ENCODE data around the gene BDKRB1. TPM values are rescaled to one million over a fixed set of nuclear protein-coding genes. Genes with fewer than 3 reads are reported as not detected.

Gene BDKRB1
- total RNA-seq, 3 donors from 2014 or later (not counting 1 experiment from before 2014, with no cell fraction given), result not detected

- H3K9me3 ChIP-seq (ENCODE audit: control insufficient read depth, insufficient read depth, low read length), result no peaks in the 10 kb centered on the region
- H3K27ac ChIP-seq (ENCODE audit: low read length), result no peak overlapping the region
- no peaks in the 10 kb centered on the region for H3K36me3 Mint-ChIP-seq
- WGBS (ENCODE audit: insufficient coverage), result 76% methylated on average over 3 of the region's 3 CpGs
- H3K27ac Mint-ChIP-seq, result no peak overlapping the region
- ATAC-seq (no peak), DNase-seq (no peak)
- no peaks in the 10 kb centered on the region for H3K4me1 ChIP-seq (ENCODE audit: control insufficient read depth, insufficient read depth, low read length)
- H3K4me3 ChIP-seq (ENCODE audit: low read length), result no peak overlapping the region
- TF ChIP-seq, protein P1, sequence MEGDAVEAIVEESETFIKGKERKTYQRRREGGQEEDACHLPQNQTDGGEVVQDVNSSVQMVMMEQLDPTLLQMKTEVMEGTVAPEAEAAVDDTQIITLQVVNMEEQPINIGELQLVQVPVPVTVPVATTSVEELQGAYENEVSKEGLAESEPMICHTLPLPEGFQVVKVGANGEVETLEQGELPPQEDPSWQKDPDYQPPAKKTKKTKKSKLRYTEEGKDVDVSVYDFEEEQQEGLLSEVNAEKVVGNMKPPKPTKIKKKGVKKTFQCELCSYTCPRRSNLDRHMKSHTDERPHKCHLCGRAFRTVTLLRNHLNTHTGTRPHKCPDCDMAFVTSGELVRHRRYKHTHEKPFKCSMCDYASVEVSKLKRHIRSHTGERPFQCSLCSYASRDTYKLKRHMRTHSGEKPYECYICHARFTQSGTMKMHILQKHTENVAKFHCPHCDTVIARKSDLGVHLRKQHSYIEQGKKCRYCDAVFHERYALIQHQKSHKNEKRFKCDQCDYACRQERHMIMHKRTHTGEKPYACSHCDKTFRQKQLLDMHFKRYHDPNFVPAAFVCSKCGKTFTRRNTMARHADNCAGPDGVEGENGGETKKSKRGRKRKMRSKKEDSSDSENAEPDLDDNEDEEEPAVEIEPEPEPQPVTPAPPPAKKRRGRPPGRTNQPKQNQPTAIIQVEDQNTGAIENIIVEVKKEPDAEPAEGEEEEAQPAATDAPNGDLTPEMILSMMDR (IDR thresholded peaks at IDR 0.05), result no peak
- no peaks in the 10 kb centered on the region for H3K9me3 Mint-ChIP-seq
- no peak overlapping the region for H3K4me3 Mint-ChIP-seq
- H3K36me3 ChIP-seq (ENCODE audit: control insufficient read depth, insufficient read depth, low read length), result no peaks in the 10 kb centered on the region
- no peaks in the 10 kb centered on the region for H3K27me3 ChIP-seq (ENCODE audit: control insufficient read depth, insufficient read depth, low read length)
- intact Hi-C loops (cut with micrococcal nuclease), result no loop called here
- H3K27me3 Mint-ChIP-seq (ENCODE audit: low read depth in 2 of 2), result no peaks in the 10 kb centered on the region
- no peaks in the 10 kb centered on the region for H3K4me1 Mint-ChIP-seq
Observed at GRCh38 chr14:96233661-96234060, 22.3 kb upstream of the BDKRB1 start.

- no peak overlapping the region for H3K27ac Mint-ChIP-seq
- no peaks in the 10 kb centered on the region for H3K27me3 Mint-ChIP-seq (ENCODE audit: low read depth in 2 of 2)
- Histone ChIP-seq H3K9me3 (ENCODE audit: control insufficient read depth, insufficient read depth, low read length) (no peaks in the 10 kb centered on the region), H3K4me3 (ENCODE audit: low read length) (no peak overlapping the region), H3K4me1 (ENCODE audit: control insufficient read depth, insufficient read depth, low read length) (no peaks in the 10 kb centered on the region), H3K27ac (ENCODE audit: low read length) (no peak overlapping the region), H3K27me3 (ENCODE audit: control insufficient read depth, insufficient read depth, low read length) (no peaks in the 10 kb centered on the region), H3K36me3 (ENCODE audit: control insufficient read depth, insufficient read depth, low read length) (no peaks in the 10 kb centered on the region)
- intact Hi-C loops (cut with micrococcal nuclease), result no loop called here
- ATAC-seq, result no peak
- TF ChIP-seq, protein P1 (IDR thresholded peaks at IDR 0.05), result no peak
- H3K36me3 Mint-ChIP-seq, result no peaks in the 10 kb centered on the region
- WGBS (ENCODE audit: insufficient coverage), result 66% methylated on average over 3 of the region's 4 CpGs
- DNase-seq, result no peak
- no peaks in the 10 kb centered on the region for H3K4me1 Mint-ChIP-seq
- no peaks in the 10 kb centered on the region for H3K9me3 Mint-ChIP-seq
- H3K4me3 Mint-ChIP-seq, result no peak overlapping the region
Observed at GRCh38 chr14:96235426-96235825, 20.6 kb upstream of the BDKRB1 start.

DNA sequence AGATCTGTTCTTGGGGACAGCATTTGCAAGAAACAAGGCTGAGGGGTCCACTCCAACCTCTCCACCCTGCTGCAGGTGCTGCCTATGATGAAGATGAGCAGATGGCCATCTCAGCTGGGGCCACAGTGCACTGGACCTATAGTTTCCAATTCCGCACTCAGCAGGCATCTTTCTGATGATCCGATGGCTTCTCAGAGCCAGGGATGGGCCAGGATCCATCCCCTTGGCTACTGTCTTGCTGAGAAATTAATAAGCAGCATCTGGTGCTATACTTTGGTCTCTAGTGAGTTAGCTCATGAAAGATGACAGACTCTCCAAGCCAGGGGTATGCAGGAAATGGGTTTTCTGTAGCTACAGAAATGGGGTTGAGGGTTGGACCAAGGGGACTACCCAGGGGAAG is 18.4 kb upstream of the BDKRB1 start:
- Histone ChIP-seq H3K9me3 (ENCODE audit: control insufficient read depth, insufficient read depth, low read length) (no peaks in the 10 kb centered on the region), H3K4me3 (ENCODE audit: low read length) (no peak overlapping the region), H3K4me1 (ENCODE audit: control insufficient read depth, insufficient read depth, low read length) (no peaks in the 10 kb centered on the region), H3K27me3 (ENCODE audit: control insufficient read depth, insufficient read depth, low read length) (no peaks in the 10 kb centered on the region), H3K27ac (ENCODE audit: low read length) (no peak overlapping the region), H3K36me3 (ENCODE audit: control insufficient read depth, insufficient read depth, low read length) (no peaks in the 10 kb centered on the region)
- ATAC-seq, result no peak
- no peaks in the 10 kb centered on the region for H3K4me1 Mint-ChIP-seq
- H3K9me3 Mint-ChIP-seq, result no peaks in the 10 kb centered on the region
- intact Hi-C loops (cut with micrococcal nuclease), result no loop called here
- no peak overlapping the region for H3K27ac Mint-ChIP-seq
- no peak for DNase-seq
- H3K36me3 Mint-ChIP-seq, result no peaks in the 10 kb centered on the region
- WGBS (ENCODE audit: insufficient coverage), result 93% methylated on average over 2 of the region's 2 CpGs
- no peak overlapping the region for H3K4me3 Mint-ChIP-seq
- TF ChIP-seq, protein P1 (IDR thresholded peaks at IDR 0.05), result no peak
- H3K27me3 Mint-ChIP-seq (ENCODE audit: low read depth in 2 of 2), result peaks cover 0 to 3% of the 10 kb centered on the region in 2 donors

DNA sequence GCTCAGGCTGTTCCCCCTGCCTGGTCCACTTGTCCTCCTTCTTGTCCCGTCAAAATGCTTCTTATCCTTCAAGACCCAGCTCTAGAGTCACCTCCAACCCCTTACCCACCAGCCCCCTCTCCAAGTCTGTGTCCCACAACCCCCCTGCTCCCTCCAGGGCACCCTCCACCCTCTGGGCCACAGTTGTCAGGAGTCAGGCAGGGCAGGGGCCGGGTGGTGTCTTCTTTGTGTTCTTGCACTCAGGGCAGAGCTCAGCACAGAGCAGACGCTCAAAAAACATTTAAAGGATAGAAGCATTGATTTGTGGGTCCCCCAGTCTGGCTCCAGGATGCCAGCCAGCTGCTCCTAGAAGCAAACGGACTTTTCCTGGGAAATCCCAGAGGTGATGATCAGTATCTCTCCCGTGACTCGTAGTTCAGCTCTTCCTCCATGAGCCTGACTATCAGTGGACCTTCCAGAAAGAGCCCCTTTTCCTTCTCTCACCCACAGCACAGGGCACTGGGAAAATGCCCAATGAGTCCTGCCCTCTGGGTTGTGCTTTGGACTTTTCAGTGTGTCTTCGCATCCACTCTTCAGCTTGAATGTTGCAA is 17.2 kb upstream of the BDKRB1 start:
- TF ChIP-seq, protein P1 (IDR thresholded peaks at IDR 0.05), result no peak
- no peaks in the 10 kb centered on the region for H3K9me3 Mint-ChIP-seq
- Histone ChIP-seq H3K36me3 (ENCODE audit: control insufficient read depth, insufficient read depth, low read length) (no peaks in the 10 kb centered on the region), H3K27me3 (ENCODE audit: control insufficient read depth, insufficient read depth, low read length) (no peaks in the 10 kb centered on the region), H3K9me3 (ENCODE audit: control insufficient read depth, insufficient read depth, low read length) (no peaks in the 10 kb centered on the region), H3K27ac (ENCODE audit: low read length) (no peak overlapping the region), H3K4me1 (ENCODE audit: control insufficient read depth, insufficient read depth, low read length) (no peaks in the 10 kb centered on the region), H3K4me3 (ENCODE audit: low read length) (no peak overlapping the region)
- H3K4me3 Mint-ChIP-seq, result no peak overlapping the region
- ATAC-seq (no peak), DNase-seq (no peak)
- 70% methylated on average over 7 of the region's 7 CpGs for WGBS (ENCODE audit: insufficient coverage)
- H3K4me1 Mint-ChIP-seq, result no peaks in the 10 kb centered on the region
- intact Hi-C loops (cut with micrococcal nuclease), result no loop called here
- no peaks in the 10 kb centered on the region for H3K36me3 Mint-ChIP-seq
- no peak overlapping the region for H3K27ac Mint-ChIP-seq
- H3K27me3 Mint-ChIP-seq (ENCODE audit: low read depth in 2 of 2), result peaks cover 0 to 3% of the 10 kb centered on the region in 2 donors

All from natural killer cell (primary cell).